LoVo (cell line): ENCODE data around the gene APOL2.
"Not testable (repeated sequence)": the region's sequence is repeated elsewhere in the genome, so short reads cannot be mapped to it uniquely, and the experiment has no call there.

Experiments
- DNase-seq: peaks from one replicate; pipeline ENCODE4 v3.0.0-alpha.2; 2016; ENCODE audit warnings: low spot score

APOL2 gene

DNA sequence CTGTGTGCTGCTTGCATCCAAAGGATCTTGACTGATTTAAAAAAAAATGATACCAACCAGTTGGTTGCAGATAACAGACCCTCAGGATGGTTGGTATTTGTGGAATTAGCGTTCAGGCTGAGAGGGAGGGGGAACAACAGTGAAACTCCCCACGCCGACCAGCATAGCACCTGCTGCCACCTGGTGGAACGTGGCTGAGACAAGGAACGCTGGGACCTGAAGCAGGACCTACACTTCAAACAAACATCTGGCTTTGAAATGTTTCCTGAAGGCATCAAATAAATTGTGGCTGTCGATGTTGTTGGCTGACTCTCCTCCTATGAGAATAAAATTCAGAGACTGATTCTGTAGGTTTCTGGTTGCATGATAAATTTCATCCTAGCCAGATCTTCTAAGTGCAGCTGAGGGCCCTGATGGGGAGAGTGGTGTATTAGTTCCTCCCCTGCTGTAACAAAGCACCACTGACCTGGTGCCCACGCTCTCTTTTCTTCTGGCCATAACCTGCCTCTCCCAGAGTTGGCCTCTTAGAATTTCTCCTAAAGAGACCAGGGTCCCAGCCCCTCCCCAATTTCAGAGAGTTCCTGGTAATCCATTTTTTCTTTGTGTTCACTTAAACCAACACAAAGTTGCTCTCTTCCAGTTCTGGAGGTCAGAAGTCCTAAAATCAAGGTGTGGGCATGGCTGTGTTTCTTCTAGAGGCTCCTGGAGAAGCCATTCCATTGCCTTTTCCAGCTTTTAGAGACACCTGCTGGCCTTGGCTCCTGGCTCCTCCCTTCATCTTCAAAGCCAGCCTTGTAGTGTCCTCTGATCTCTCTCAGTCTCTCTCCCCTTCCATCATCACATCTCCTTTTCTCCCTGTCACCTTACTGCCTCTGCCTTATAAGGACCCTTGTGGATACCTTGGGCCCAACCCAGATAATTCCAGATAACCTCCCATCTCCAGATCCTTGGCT is 17.3 kb downstream of the APOL2 start:
- DNase-seq = peak; percentile 60

DNA sequence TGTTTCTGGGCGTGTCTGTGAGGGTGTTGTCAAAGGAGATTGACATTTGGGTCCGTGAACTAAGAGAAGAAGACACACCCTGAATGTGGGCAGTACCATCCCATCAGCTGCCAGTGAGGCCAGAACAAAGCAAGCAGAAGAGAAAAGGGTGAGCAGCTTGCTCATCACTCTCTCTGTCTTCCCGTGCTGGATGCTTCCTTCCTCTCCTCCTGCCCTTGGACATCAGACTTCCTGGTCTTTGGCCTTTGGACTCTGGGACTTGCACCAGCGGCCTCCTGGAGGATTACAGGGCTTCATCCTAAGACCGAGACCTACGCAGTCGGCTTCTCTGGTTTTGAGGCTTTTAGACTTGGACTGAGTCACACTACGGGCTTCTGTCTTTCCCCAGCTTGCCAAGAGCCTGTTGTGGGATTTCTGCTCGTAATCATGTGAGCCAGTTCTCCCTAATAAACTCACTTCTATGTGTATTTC is 18.8 kb downstream of the APOL2 start:
- DNase-seq = peak; percentile 39

DNA sequence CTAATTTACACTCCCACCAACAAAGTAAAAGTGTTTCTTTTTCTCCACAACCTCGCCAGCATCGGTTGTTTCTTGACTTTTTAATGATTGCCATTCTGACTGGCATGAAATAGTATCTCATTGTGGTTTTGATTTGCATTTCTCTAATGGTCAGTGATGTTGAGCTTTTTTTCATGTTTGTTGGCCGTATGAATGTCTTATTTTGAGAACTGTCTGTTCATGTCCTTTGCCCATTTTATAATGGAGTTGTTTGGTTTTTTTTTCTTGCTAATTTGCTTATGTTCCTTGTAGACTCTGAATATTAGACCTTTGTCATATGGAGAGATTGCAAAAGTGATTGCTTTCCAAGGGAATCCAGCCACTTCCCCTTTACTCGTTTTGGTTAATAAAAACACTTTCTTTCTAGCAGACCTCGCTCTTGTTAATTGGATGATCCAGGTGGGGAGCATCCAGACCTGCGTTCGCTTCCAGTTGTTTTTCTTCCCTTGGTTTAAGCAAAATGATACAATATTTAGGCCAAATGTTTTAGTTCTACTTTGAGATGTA is 20.6 kb downstream of the APOL2 start:
- DNase-seq = no peak

DNA sequence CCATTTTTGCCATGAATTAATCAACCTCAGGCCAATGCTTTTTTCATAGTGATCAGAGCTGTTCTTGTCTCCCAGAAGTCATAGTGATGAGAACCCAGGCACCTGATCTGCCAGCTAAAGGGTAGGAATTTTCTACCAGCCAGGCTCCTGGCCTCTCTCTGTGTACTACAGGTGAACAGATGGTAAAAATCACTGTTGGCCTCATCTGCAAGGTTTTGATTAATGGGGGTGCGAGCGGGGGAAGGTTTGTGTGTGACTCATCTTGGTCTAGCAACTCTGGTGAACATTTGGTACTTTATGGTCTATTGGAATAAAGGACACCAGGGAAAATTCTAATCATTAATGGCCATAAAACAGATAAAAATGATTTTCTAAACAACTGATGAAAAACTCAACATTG is 23.3 kb downstream of the APOL2 start:
- no peak for DNase-seq

DNA sequence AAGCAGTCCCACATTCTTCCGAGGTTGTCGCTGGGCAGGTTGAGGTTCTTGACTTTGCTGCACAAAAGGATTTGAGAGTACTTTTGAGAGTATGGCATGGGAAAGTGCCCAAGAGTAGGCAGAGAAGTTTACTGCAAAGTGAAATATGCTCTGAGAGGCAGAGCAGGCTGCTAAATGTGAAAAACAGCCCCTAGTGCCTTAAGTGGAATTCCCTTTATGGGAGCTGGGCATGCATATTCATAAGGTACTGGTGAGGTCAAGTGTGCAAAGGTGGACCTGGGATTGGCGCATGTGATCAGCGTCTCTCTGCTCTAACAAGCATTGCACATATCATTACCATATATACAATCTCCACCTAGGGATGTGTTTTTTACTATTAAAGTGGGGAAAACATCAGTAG is 25.7 kb downstream of the APOL2 start:
- no peak for DNase-seq

DNA sequence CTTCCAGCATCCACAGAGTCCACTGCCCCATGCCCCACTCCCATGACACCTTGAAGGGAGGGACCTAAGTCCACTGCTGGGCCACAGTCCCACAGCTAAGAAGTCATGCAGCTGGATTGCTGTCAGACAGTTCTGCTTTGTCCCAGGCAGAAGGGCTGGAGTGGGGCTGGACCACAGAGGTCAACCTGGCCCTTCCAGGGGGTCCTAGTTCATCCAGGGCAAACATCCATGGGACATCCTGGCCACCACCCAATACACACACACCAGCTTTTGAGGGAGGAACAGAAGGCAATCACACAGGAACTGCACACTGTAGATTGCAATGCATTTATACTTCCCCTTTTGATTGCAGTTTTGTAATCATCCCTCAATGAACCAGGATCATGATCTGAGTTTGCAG is 26.4 kb downstream of the APOL2 start:
- no peak for DNase-seq

DNA sequence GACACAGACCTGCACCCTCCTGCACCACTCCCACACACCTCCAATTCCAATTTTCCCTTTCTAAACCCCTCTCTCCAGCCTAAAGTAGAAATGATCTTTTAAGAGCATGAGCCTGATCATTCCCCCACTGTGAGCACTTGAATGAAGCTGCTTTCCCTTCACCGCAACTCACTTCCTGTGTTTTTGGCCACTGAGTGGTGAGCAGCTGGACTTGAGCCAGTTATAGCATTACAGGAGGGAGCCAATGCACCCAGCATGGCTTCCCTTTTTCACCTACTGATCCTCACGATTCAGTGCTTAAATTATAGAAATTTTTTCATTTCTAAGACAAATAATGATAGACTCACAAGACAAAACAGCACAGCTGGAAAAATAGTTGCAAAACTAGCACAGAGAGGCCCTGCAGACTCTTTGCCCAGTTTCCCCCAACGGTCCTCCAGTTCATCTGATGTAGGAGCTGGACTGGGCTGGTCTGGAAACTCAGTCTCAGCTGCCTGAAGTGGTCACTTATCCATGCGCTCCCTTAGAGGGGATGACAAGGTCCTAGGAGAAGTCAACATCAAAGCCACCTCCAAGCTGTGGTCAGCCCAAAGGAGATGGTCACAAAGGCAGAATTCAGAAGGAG is 28.0 kb downstream of the APOL2 start:
- DNase-seq = no peak

DNA sequence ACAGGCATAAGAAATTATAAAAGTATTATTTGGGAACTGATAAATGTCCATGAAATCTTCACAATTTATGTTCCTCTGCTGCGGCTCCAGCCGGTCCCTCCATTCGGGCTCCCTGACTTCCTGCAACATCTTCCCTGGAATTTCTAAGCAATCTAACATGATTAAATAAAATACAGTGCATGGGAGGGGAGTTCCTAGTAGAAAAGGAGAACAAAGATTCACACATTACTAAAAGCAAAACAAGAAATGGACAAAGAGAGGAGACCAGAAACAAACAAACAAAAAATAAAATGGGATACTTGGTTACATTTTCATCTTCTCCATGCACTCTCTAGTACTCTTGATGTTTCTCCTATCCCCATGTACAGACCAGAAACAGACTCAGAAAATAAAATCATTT is 29.1 kb downstream of the APOL2 start:
- DNase-seq = no peak

DNA sequence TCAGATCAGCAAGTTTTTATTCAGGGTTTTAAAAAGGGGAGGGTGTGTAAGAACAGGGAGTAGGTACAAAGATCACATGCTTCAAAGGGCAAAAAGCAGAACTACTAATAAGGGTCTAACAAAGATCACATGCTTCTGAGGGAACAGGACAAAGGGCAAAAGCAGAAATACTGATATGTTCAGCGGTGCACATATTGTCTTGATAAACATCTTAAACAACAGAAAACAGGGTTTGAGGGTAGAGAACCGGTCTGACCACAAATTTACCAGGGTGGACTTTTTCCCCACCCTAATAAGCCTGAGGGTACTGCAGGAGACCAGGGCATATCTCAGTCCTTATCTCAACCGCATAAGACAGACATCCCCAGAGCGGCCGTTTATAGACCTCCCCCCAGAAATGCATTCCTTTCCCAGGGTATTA is 29.8 kb downstream of the APOL2 start:
- not testable (repeated sequence) for DNase-seq

DNA sequence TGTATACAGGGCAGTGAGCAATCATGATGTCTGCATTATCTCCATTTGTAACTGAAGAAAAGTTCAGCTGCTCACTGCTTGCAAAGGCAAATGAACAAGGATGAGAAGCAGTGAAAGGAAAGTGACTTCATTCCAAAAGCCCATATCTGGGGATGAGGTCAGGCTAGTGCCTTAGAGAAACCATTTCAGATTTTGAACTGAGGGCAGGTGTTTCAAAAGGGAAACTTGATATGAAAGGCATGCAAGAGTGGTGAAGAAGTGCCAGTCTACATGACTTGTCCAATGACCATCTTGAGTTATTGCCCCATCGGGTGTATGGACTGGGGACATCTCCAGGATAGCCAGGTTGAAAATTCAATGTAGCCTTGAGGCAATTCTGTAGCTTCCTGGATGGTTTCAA is 30.4 kb downstream of the APOL2 start:
- no peak for DNase-seq

DNA sequence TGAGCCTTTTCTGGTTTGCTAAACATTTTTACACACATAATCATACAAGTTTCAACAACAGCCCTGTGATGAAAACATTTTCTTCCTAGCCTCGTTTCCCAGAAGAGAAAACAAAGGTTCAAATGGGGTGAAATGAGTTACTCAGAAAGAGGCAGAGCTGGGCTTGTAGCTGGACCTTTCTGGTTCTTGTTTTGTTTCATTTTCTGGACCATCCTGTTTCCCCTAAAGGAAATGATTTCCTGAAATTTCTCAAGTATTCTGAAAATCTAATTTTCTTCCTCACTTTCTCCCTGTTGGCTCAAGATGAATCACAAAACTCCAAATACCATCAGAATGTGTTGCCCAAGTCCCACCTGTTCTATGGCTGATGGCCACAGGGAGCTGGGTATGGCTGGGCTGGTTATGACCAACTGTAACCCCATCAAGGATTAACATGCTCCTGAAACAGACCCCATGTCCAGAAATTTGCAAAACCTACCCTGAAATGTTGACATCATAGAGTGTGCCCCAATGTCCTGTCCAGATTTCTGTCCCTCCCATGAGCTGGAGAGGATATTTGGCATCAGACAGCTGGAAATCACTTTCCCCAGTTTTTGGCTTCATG is 31.1 kb downstream of the APOL2 start:
- no peak for DNase-seq

DNA sequence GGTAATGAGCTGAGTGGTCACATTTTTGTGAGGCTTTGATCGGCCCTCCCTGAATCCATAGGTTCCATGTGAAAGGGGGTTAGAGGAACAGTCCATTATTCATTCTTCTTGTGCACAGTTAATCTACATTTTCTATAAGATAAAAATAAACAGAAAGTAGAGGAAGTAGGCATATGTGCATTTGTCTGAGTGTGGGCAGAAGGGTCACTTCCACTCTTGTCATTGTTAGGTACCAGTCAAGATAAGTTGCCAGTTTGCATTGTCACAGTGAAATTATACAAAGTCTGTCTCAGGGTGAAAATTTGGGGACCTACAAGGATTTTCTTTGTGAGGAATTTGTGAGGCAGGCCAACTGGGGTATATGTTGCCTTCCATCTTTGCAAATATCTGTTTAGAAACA is 33.1 kb downstream of the APOL2 start:
- no peak for DNase-seq

DNA sequence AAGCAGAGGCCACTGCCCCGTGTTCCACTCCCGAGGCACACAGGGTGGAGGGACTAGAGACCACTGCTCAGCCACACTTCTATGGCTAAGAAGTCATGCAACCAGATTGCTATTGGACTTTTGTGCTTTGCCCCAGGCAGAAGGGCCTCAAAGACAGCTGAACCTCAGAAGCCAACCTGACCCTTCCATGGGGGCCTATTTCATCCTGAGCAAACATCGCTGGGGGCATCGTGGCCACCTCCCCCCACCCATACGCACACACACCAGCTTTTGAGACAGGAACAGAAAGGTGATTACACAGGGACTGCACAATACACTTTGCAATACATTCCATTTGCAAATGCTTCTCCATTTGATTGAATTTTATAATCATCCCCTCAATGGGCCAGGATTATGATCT is 33.8 kb downstream of the APOL2 start:
- DNase-seq = not testable (repeated sequence)

DNA sequence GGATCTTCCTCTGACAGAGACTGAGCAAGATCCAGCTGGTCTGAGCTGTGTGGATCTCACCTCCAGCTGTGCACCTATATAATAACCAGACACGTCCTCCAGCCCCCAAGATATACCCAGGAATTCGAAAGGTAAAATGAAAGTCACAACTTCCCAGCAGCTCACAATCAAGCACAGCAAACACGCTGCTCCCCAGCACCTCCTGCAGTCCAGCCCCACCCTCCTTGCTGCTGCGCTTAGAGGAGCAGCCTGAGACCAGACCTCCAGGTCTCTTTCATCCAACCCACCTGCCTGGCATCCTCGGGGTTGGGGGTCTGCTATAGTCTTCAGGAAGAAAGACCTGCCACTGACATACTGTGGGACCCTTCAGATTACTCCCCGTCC is 34.7 kb downstream of the APOL2 start:
- no peak for DNase-seq

DNA sequence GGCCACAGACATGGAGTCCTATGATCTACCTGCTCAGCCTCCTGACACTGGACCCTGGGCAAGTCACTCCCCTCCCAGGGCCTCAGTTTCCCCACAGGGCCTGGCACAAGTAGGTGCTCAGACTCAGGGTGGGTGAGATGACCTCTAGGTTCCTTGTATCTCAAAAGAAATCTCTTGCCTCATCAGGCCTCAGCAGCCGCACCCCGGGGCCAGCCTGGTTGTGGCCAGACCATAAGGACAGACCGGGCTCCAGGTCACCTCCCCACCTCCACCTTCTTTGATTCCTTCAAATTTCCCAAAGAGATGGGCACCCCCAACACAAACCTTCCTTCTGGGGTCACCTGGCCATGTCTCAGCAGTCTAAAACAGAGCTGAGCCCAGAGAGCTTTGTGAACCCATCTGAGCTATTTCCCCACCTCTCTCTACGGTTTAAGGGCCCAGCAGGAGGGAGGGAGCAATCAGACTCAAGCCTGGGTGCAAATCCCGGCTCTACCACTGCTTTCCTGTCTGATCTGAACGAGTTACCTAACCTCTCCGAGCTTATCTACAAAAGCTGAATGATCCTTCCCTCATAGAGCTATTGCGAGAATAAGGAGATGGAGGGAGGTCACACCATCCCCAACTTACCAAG is 35.2 kb downstream of the APOL2 start:
- DNase-seq = no peak

DNA sequence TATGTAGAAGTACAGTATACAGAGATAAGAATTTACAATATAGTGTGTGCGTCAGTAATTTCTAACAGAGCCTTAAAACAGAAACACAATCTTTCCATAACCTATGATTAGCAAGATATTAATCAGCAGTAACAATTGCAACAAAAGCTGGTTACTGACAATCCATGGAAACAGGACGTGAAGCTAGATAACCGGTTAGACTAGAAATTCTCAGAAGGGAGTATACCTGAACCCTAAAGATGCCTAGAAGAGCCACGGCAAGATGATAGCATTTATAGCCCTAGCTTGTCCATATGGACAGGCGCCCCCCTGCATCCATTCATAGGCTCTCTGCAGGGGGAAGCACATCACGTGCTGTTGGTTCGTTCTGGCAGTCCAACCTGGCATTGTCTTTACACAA is 35.9 kb downstream of the APOL2 start:
- DNase-seq = not testable (repeated sequence)

DNA sequence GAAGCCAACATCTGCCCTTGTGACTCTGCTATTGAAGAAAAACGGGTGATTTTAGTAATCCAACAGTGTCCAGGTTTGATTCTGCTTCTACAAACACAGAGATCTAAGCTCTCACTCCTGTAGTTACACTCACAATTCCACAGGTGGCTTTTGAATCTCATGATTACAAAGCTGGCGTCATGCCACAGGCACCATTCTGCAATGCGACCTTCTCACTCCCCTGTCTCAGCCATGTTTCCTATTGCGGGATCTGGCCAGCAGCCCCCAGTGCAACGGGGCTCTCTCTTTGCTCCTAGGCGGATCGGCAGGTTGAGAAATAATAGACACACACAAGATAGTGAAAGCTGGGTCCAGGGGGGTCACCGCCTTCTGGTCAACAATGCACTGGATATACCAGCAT is 36.4 kb downstream of the APOL2 start:
- DNase-seq = not testable (repeated sequence)

DNA sequence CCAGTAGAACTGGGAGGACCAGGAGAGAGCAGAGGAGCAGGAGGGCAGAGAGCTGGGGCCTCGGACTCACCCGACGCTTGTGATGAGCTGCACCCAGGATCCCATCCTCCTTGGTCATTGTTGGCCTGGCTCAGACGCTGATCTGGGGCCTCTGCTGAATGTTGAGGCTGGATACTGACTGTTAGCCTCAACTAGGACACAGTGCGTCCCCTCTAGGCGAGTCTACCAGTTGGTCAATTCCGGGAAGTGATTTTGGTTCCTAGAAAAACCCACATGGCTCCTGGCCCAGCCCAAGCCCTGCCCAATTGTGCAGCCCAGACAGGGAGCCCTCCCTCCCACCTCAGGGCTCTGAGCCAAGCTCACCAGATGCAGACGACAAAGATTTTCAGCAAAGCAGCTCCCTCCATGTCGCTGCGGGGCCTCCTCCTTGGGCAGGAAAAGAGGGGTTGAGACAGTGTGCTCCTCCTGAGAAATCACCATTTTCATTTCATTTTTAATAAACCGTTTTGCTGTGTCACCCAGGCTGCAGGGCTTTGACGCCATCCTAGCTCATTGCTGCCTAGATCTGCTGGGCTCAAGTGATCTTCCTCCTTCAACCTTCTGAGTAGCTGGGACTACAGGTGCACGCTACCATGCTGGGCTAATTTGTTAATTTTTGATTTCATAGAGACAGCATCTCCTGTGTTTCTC is 37.6 kb downstream of the APOL2 start, which contains the start of gene APOL4:
APOL4 (minus strand) TSS at position 180 of the 690 bp plus-strand sequence; CDS start at position 105, 75 bp downstream.
- no peak for DNase-seq

DNA sequence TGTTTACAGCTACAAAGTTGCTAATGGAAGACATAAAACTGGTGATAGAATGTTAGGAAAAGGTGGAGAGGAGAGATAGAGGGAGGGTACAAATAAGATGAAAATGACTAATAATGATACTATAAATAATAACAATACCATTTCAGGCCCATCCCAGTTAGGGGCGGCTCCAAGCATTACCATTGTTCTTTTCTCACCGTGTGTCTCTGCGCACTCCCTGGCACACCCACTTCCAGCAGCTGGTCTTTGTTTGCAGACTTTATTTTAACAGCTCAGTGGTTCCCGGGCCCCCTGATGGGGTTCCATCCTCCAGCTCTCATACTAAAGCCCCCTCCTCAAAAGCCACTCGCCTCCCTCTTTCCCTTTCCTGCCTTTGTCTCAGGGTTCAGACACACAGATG is 38.3 kb downstream of the APOL2 start:
- DNase-seq = not testable (repeated sequence)

DNA sequence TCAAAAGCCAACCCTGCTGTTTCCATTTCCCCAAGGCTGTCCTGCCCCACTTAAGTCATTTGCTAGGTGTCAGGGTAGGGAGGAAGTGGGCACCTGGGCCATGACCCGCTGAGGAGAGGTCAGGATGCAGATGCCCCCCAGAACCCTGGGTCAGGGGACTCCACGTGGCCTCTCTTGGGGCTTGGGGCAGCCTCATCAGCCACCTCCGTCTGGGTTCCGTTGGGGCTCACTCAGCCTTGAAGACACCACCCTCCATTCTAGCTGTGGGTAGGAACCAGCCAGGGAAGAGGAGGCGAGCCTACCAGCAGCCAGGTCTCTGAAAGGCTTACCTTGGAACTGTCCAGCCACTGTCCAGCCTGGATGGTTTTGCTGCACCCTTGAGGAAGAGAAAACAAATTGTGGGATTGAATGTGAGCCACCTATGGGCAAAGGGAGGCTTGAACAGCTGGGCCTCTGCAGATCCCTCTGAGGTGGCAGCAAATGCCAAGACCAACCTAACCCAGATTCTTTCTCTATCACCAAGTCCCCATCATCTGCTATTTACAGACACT is 40.3 kb downstream of the APOL2 start:
- no peak for DNase-seq

DNA sequence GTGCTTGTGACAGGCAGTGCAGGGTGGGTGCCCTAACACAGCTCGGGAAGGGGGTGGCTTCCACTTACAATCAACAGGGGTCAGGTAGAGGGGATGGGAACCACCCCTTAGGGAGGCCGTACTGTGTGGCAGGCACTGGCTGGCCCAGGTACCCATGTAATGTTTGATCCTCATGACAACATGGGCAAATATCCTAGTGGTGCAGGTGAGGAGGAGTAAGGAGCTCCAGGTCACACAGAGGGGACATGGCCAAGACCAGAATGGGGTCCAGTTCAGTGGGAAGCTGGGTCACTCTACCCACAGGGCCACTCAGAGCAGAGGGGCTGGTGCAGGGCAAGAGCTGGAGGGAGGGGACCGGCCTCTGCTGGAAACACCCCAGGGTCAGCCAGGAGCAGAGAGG is 40.8 kb downstream of the APOL2 start:
- DNase-seq = no peak
